HG03103 (cell line): ENCODE results near the gene RHBDF2.

Experiments used
- ATAC-seq: cut with Tn5 transposase; IDR thresholded peaks from one replicate; pipeline ENCODE4 v1.9.1; 2021; ENCODE audit warnings: low read depth; ENCODE audit not compliant: unreplicated experiment

Gene RHBDF2

GRCh38 chr17:76421044-76421407 is 80.2 kb downstream of the RHBDF2 start:
- ATAC-seq, result no peak
